Tibial nerve (tissue), 3 donors: ENCODE results near the gene FBXO46.

ENCODE experiments used
- POLR2A ChIP-seq, 2 donors: fragments of 450-650 bp; IDR thresholded peaks; one replicate each; pipeline ENCODE4 v1.6.1; 2017; ENCODE audit warnings: antibody characterized with exemption in 2 of 2, mild to moderate bottlenecking in 2 of 2, moderate library complexity in 2 of 2
- TF ChIP-seq, protein P1 (sequence below), 5 experiments: fragments of 200-600 bp in 3 of 5; fragments of 450-650 bp in 2 of 5; sonication (generic) in 3 of 5; IDR thresholded peaks; one replicate each; pipeline ENCODE4 v1.5.1; 2016 to 2019; ENCODE audit warnings: antibody characterized with exemption in 5 of 5, mild to moderate bottlenecking in 3 of 5, moderate library complexity in 2 of 5

DNA sequence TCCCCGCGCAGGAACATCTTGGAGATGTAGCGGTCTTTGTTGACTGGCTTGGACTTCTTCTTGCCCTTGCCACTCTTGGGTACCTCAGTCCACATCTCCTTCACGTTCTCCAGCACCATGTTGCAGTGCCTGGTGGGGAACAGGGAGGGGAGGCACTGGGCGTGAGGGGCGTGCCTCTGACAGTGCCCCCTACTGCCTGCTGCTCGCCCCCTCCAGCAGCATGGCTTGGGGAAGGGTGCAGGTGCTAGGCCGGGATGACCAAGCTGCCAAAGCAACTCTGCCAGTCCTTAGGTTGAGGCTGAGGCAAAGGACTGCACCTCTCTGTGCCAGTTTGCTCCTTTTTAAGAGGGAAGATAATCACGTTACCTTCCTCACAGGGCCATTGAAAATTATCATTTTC is 43.1 kb downstream of the FBXO46 start:
- TF ChIP-seq, protein P1, sequence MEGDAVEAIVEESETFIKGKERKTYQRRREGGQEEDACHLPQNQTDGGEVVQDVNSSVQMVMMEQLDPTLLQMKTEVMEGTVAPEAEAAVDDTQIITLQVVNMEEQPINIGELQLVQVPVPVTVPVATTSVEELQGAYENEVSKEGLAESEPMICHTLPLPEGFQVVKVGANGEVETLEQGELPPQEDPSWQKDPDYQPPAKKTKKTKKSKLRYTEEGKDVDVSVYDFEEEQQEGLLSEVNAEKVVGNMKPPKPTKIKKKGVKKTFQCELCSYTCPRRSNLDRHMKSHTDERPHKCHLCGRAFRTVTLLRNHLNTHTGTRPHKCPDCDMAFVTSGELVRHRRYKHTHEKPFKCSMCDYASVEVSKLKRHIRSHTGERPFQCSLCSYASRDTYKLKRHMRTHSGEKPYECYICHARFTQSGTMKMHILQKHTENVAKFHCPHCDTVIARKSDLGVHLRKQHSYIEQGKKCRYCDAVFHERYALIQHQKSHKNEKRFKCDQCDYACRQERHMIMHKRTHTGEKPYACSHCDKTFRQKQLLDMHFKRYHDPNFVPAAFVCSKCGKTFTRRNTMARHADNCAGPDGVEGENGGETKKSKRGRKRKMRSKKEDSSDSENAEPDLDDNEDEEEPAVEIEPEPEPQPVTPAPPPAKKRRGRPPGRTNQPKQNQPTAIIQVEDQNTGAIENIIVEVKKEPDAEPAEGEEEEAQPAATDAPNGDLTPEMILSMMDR (IDR thresholded peaks at IDR 0.05), result no peak
- TF ChIP-seq POLR2A (IDR thresholded peaks at IDR 0.05), result no peak
